ENCODE results near the gene RASA1.

Gene RASA1

GRCh38 chr5:87245451-87245850 lies 22.2 kb upstream of the RASA1 start:
- TF ChIP-seq, protein P1, sequence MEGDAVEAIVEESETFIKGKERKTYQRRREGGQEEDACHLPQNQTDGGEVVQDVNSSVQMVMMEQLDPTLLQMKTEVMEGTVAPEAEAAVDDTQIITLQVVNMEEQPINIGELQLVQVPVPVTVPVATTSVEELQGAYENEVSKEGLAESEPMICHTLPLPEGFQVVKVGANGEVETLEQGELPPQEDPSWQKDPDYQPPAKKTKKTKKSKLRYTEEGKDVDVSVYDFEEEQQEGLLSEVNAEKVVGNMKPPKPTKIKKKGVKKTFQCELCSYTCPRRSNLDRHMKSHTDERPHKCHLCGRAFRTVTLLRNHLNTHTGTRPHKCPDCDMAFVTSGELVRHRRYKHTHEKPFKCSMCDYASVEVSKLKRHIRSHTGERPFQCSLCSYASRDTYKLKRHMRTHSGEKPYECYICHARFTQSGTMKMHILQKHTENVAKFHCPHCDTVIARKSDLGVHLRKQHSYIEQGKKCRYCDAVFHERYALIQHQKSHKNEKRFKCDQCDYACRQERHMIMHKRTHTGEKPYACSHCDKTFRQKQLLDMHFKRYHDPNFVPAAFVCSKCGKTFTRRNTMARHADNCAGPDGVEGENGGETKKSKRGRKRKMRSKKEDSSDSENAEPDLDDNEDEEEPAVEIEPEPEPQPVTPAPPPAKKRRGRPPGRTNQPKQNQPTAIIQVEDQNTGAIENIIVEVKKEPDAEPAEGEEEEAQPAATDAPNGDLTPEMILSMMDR (IDR thresholded peaks at IDR 0.05), result no peak

GRCh38 chr5:87246061-87246460 lies 21.6 kb upstream of the RASA1 start:
- TF ChIP-seq, protein P1 (IDR thresholded peaks at IDR 0.05), result no peak

GRCh38 chr5:87252283-87252605 lies 15.4 kb upstream of the RASA1 start:
- TF ChIP-seq, protein P1 (IDR thresholded peaks at IDR 0.05), result no peak

GRCh38 chr5:87254035-87254434 lies 13.6 kb upstream of the RASA1 start:
- TF ChIP-seq, protein P1 (IDR thresholded peaks at IDR 0.05), result no peak

GRCh38 chr5:87258507-87258906 lies 9.2 kb upstream of the RASA1 start:
- TF ChIP-seq, protein P1 (IDR thresholded peaks at IDR 0.05), result no peak

- TF ChIP-seq, protein P1 (IDR thresholded peaks at IDR 0.05), result no peak
Measured at GRCh38 chr5:87260604-87261192, 7.0 kb upstream of the RASA1 start.

- TF ChIP-seq, protein P1 (IDR thresholded peaks at IDR 0.05), result no peak
Measured at GRCh38 chr5:87263498-87263897, 4.2 kb upstream of the RASA1 start.

Data from LNCAP (cell line).